ENCODE results near the gene QRSL1.

QRSL1 gene

DNA sequence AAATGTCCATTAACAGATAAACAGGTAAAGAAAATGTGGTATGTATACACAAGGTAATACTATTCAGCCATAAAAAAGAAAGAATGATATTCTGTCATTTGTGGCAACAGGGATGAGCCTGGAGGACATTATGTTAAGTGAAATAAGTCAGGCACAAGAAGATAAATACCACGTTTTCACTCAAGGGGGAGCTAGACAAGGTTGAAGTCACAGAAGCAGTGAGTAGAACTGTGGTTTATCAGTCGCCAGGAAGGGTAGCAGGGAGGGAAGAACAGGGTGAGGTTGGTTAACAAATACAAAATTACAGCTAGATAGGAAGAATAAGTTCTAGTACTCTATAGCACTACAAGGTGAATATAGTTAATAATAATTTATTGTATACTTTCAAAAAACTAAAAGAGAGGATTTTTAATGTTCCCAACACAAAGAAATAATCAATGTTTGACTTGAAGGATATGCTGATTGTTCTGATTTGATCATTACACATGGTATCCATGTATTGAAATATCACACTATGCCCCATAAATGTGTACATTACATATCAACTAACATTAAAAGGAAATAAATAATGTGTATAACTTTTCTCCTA lies 21.2 kb upstream of the QRSL1 start:
- no peak overlapping the region for H3K27ac ChIP-seq
- TF ChIP-seq, protein P1, sequence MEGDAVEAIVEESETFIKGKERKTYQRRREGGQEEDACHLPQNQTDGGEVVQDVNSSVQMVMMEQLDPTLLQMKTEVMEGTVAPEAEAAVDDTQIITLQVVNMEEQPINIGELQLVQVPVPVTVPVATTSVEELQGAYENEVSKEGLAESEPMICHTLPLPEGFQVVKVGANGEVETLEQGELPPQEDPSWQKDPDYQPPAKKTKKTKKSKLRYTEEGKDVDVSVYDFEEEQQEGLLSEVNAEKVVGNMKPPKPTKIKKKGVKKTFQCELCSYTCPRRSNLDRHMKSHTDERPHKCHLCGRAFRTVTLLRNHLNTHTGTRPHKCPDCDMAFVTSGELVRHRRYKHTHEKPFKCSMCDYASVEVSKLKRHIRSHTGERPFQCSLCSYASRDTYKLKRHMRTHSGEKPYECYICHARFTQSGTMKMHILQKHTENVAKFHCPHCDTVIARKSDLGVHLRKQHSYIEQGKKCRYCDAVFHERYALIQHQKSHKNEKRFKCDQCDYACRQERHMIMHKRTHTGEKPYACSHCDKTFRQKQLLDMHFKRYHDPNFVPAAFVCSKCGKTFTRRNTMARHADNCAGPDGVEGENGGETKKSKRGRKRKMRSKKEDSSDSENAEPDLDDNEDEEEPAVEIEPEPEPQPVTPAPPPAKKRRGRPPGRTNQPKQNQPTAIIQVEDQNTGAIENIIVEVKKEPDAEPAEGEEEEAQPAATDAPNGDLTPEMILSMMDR (conservative IDR thresholded peaks at IDR 0.05) = peak; percentile 79

DNA sequence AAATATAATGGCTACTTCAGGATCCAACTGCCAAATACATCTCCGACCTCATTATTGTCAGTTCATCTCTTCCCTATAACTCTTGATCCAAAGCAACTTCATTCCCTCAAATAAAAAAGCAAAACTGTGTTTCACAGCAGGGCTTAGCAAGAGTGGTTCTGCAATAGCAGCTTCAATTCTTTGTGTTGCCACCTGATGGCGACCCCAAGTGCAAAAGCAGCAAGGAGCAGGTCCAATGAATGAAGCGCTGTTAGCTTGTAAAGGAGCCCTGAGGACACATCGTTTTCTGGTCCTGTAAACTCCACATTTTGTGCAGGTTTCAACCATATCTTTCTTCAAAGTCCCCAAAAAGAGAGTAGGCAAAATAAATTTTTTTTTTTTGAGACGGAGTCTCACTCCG lies 19.7 kb upstream of the QRSL1 start:
- no peak overlapping the region for H3K27ac ChIP-seq
- TF ChIP-seq, protein P1 (conservative IDR thresholded peaks at IDR 0.05) = peak; percentile 62

- TF ChIP-seq, protein P1 (conservative IDR thresholded peaks at IDR 0.05) = no peak
- H3K27ac ChIP-seq = no peak overlapping the region
These were observed 18.3 kb upstream of the QRSL1 start for GRCh38 chr6:106611030-106611429.

DNA sequence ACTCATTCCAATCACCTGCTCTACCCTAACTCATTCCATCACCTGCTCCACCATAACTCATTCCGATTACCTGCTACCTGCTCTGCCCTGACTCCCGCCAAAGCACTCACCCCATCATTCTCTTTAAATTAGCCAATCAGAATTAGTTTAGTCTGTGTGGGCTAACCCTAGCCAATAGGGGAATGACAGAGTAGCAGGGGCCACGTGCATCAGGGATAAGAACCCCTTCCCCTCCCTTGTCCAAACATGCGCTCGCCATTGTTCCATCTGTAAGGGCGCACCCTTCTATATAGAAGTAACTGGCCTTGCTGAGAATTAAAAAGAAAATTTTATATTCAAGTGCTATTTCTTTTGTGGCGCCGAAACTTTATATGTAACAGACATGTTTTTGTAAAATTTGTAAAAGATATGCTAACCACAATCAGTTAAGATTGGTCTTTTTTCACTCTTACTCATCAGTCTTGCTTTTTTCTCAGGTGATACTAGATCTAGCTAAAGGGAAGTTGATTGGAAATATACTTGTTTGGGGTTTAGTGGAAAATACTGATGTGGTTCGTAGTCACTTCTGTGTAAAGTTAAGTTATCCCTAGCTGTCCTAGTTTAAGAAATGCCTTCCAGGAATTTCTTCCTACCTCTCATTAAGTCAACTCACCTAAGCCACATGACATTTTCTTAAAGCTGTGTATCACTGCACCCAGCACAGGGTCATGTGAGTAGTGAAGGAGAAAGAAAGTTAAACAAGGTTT lies 16.5 kb upstream of the QRSL1 start:
- TF ChIP-seq, protein P1 (conservative IDR thresholded peaks at IDR 0.05) = no peak
- no peak overlapping the region for H3K27ac ChIP-seq

- TF ChIP-seq, protein P1 (conservative IDR thresholded peaks at IDR 0.05) = no peak
These were observed 15.8 kb upstream of the QRSL1 start for GRCh38 chr6:106613590-106613989.

DNA sequence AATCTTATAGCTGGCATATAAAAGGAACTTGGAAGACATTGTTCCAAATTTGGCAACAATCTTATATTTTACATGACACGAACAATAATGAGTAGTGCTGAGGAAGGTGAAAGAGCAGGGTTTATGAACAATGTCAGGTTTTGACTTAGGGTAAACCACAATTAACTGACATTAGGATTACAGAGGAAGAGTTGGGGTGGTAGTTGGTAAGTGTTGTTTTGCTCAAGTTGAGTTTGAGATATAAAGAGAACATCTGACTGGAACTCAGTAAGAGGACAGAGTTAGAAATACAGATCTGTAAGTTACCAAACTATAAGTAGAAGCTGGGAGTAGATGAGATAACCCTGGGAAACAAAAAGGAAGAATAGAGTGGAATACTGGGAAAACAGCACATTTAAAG lies 15.2 kb upstream of the QRSL1 start:
- TF ChIP-seq, protein P1 (conservative IDR thresholded peaks at IDR 0.05) = no peak
- H3K27ac ChIP-seq = no peak overlapping the region

More at GRCh38 chr6:106613590-106613989, 15.8 kb upstream of the QRSL1 start:
- no peak overlapping the region for H3K27ac ChIP-seq

- H3K27ac ChIP-seq = no peak overlapping the region
- TF ChIP-seq, protein P1 (conservative IDR thresholded peaks at IDR 0.05) = no peak
These were observed 14.7 kb upstream of the QRSL1 start for GRCh38 chr6:106614592-106615257.
